GM18520 (cell line): ENCODE results near the gene VTCN1.
"Not testable (repeated sequence)": the region's sequence is repeated elsewhere in the genome, so short reads cannot be mapped to it uniquely, and the experiment has no call there.

Experiments used
- ATAC-seq: cut with Tn5 transposase; IDR thresholded peaks from one replicate; pipeline ENCODE4 v1.9.1; 2021; ENCODE audit not compliant: unreplicated experiment

VTCN1 gene

DNA sequence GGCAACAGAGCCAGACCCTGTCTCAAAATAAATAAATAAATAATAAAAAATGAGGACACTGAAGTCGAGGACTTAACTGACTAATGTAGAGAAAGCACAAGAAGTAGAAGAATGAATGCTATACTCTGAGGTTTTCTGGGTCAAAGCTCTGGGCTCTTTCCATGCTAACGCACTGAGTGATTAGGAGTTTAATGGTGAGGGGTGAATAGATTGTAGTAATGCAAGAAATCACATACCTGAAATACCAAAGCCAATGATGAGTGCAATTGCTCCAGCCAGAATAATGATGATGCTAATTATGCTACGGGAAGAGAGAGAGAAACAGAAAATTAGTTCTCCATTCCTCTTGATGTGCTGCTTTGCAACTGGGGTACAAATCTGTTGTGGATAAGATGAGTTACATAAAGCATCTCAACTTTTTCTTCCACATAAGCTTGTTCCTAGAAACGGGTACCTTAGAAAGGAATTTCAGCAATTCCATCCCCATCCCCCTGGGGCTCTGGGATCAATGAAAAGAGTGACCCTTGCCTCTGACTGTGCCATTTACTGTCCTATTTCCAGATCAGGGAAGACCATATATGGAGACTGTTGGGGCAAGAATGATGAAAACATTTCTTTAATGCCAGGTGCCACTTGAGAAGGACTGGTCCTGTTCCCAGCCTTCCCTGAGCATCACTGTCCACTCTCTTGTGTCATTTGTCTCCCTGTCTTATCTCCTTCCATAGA is 40.7 kb downstream of the VTCN1 start:
- no peak for ATAC-seq

DNA sequence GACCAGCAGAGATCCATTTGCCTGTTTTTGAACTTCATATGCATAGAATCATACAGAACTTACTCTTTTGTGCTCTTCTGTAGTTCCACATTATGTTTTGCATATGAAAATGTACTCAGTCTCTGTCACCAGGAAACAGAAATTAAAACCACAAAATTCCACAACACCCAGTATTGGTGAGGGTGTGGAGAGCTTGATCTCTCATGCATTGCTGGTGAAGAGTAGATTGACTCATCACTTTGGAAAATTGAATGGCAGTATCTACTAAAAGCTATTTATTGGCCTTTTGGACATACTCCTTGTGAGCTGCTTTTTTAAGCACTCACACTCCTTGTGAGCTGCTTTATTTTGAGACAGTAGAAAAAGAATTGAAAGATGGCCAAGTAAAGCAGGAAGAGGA is 43.3 kb downstream of the VTCN1 start:
- no peak for ATAC-seq

DNA sequence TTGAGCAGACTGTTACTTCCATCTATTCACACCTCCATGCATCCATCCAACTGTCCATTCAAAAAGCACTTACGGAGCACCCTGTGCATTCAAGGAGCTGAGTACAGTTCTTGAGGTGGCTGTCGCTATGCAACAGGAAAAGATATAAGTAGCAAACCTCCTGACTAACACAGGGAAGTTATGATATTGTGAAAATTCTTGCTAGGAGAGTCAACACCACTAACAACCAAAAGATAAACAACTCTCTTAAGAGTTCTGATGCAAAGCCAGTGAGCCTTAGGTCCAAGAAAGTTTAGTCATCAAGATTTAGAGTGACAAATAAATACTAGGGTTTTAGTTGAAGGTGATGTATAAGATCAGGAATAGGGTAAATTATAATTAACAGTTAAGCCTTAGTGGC is 44.7 kb downstream of the VTCN1 start:
- no peak for ATAC-seq

DNA sequence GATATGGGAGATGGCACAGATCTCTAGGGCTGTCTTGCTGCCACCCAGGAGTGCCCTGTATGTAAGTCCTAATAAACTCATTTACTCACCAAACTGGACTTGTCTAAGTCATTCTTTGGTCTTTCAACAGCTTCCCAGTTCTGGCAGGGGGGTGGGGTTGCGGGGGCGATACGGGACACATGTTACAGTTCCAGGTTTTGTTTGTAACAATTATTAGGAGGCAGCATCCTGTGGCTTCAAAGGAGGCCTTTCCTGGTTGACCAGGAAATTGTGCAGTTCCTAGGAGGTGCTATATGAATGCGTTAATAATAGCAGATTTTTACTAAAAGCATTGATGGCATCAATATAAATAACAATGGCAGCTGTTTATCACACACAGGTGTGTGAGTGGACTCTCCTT is 46.5 kb downstream of the VTCN1 start:
- ATAC-seq = no peak

DNA sequence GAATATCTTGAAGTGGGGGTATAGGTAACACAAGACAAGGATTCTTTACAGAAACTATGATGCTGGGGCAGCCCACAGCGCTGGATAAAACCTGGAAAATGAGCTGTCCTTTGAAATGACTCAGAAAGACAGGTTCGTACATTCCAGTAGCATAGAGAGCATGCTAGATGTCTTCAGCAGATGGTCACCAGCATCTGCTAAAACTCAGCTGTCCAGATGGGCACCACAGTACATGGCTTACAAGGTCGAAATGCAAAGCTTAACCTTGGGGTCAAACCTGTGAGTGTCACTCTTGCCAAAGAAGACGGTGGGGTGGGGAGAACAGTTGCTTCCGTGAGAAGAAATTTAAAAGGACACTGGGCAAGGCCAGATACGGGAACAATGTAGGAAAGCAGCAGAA is 47.9 kb downstream of the VTCN1 start:
- no peak for ATAC-seq

GRCh38 chr1:117161887-117162286 is 48.8 kb downstream of the VTCN1 start:
- ATAC-seq = no peak

- not testable (repeated sequence) for ATAC-seq
Measured at GRCh38 chr1:117151305-117151704, 59.4 kb downstream of the VTCN1 start.

GRCh38 chr1:117150316-117150715 is 60.4 kb downstream of the VTCN1 start:
- ATAC-seq = no peak

DNA sequence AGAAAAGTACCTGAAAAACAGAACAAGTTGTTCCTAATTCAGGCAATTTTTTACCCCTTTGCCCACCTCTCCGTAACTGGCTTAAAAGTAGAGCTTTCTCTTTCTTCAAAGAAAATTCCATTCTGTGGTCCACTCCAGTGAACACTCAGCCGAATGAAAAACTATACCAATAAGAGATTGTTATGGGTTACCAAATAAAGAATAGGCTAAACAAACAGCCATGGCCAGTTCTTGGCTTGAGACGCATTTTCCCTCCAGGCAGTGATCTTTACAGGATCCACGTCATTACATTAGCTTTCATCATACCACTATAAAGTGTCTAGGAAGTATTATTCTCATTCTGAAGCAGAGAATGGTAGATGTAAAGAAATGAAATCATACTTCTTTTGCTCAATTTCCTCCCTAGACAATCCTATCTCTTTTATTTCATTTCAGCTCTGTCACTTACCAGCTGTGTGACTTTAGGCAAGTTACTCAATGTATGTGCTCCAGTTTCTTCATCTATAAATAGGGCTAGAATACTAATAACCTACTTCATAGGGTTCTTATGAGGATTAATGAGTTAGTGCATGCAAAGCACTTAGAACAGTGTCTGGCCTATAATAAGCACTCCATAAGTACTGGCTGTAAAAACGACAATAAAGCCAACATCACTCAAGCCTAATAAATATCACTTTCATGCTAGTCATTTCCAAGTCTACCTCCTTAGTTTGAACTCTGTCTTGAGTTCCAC is 62.7 kb downstream of the VTCN1 start:
- no peak for ATAC-seq

GRCh38 chr1:117147341-117147831 is 63.3 kb downstream of the VTCN1 start:
- no peak for ATAC-seq

DNA sequence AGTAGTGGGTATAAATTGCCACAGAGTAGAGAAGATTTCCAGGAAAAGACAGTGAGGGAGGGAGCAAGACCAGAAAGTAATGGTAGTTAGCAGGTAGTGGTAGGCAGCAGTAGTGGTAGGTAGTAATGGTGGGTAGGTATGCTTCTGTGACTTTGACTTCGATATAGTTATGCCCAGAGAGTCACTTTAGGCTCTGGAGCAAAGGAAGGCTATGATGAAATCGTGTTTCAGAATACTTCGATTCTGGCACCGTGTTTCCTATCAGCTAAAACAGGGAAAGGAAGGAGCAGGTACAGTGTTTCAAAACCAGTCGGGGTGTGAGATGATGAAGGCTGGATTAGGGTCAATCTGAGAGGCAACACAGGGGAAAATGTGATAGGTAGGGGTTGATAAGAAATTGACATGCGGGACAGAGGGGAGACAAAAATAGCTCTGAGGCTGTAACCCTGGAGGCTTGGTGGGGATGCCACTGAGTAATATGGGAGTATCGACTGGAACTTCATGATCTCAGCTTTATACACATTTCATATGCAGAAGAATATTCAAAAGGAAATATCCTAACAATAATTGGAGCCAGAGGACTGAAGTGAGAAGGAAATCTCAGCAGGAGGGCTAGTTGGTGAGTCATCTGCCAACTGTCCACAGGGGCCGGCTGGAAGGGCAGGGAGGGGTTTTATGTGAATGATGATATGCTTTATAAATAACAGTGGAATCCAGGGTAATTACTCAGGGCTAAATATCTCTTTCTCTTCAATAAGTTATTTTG is 64.0 kb downstream of the VTCN1 start:
- ATAC-seq = no peak

- no peak for ATAC-seq
Measured at GRCh38 chr1:117146072-117146471, 64.7 kb downstream of the VTCN1 start.

- no peak for ATAC-seq
Measured at GRCh38 chr1:117143871-117144270, 66.9 kb downstream of the VTCN1 start.

DNA sequence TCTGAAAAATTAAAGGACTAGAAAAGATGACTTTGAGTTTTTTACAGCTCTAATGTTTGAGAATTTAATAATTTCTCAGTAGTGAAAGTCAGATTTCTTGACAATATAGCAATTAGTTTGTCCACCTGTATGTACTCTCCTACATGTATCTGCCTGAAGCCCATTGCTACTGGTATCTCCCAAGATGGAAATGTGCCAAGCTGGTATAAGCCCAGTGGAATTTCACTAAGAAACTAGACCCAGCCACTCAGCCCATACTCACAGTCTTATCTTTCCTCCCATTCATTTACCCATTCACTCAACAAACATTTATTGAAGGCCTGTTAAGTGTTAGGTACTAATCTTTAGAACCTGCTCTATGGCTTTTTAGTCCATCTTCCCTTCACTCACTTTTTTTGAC is 67.6 kb downstream of the VTCN1 start:
- no peak for ATAC-seq

DNA sequence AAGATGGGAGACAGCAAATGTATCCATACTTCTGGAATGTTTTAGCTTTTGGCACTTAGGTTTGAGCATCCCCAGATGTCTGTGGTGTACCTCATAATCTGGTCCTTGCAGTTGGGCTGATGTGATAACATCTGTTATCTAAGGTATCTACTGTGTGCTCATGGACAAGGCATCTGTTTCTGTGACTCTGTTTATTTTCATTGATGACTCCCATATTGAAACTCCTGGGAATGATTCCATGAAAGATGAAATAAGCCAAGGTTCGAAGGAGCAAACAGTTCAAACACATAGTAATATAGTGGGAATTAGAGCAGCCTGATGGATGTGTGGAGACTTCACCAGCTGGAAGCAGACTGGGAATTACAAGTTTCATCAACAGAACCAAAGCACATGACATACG is 68.5 kb downstream of the VTCN1 start:
- no peak for ATAC-seq

DNA sequence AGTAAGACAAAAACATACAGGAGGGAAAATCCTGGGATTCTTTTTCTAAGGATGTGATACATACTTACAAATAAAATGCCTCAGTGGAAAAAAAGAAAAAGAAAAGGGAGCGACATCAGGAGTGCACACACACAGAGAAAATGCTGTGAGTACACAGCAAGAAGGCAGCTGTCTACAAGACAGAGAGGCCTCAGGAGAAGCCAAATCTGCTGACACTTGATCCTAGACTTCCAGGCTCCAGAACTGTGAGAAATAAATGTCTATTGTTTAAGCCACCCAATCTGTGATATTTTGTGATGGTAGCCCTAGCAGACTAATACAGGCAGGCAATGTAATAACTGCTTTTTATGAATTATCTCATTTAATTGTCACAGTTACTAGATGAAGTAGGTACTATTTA is 72.2 kb downstream of the VTCN1 start:
- no peak for ATAC-seq

- ATAC-seq = no peak
Measured at GRCh38 chr1:117138106-117138505, 72.6 kb downstream of the VTCN1 start.

DNA sequence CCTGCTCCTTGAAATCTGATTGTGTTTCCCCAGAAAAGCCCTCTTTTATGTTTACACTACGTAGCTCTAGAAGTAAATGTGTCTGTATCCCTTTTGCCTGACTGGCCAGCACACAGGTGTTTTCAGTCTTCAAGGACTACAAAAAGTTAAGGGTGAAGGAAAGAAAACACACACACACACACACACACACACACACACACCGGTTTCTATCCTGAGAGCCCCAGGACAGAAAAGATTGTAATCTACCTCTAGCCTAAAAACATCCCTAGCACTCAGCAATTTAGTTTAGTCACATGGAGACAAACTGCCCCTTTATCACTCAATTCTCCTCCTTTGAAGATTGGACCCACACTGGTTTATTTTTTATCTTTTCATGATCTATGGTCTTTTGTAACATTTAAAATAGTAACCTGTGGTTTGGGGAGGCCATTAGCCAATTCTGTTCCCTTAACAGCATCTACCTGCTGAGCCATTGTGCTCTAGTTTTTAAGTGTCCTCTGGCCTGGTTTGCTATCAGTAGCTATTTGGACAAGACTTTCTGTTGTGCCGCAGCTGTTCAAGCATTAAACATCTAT is 73.4 kb downstream of the VTCN1 start:
- no peak for ATAC-seq

GRCh38 chr1:117136749-117137148 is 74.0 kb downstream of the VTCN1 start:
- ATAC-seq = no peak

- ATAC-seq = no peak
Measured at GRCh38 chr1:117135329-117135728, 75.4 kb downstream of the VTCN1 start.

DNA sequence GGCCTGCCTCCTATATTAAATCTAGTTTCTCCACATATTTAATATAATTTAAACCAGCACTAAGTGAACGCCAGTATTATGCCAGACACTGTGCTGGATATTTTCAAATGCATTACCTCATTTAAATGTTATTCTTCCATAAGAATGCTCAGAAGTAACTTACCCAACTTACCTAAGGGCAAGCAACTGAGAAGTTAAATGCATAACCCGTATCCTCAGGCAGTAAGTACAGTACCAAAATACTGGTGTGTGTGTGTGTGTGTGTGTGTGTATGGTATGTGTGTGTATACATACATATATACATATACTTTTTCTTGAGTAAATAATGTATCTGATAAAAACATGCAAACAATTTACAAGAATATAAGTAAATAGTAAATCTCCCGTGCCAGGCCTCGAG is 80.2 kb downstream of the VTCN1 start:
- no peak for ATAC-seq
